K562 (cell line): ENCODE data around the gene DDOST. TPM values are rescaled to one million over a fixed set of nuclear protein-coding genes. Genes with fewer than 3 reads are reported as not detected.

ENCODE experiments used
- BRCA1 ChIP-seq, 2 experiments: fragments of 450-650 bp in 1 of 2; sonication (generic) in 1 of 2; formaldehyde crosslinking in 1 of 2; IDR thresholded peaks; 2 replicates each; pipeline versions ENCODE4 v1.5.0 to v1.6.1; 2017 to 2020; ENCODE audit warnings: mild to moderate bottlenecking in 1 of 2, missing genetic modification reagents in 1 of 2
- EP400 ChIP-seq: fragments of 450-650 bp; IDR thresholded peaks from 2 replicates; pipeline ENCODE4 v1.6.1; 2017; ENCODE audit warnings: antibody characterized with exemption, mild to moderate bottlenecking, moderate library complexity
- HDAC2 ChIP-seq: fragments of 450-650 bp; IDR thresholded peaks from 2 replicates; pipeline ENCODE4 v1.6.1; 2016; ENCODE audit warnings: mild to moderate bottlenecking
- KLF13 ChIP-seq: fragments of 450-650 bp; IDR thresholded peaks from 2 replicates; pipeline ENCODE4 v1.6.1; 2016; ENCODE audit warnings: missing genetic modification characterization, low read depth, mild to moderate bottlenecking, missing compliant biosample characterization, moderate library complexity, borderline replicate concordance
- RAD21 ChIP-seq, 2 experiments: fragments of 250-450 bp in 1 of 2; fragments of 450-650 bp in 1 of 2; sonication (Bioruptor Pico) in 1 of 2; formaldehyde crosslinking in 1 of 2; IDR thresholded peaks in 1 of 2; conservative IDR thresholded peaks in 1 of 2; 2 replicates each; pipeline versions ENCODE4 v1.4.0 to v1.8.0; 2020 to 2022; ENCODE audit warnings: mild to moderate bottlenecking in 2 of 2, moderate library complexity in 1 of 2
- SIN3A ChIP-seq, 2 experiments: fragments of 150-350 bp in 1 of 2; IDR thresholded peaks; 2 replicates each; pipeline ENCODE4 v1.6.1; 2011 to 2016; ENCODE audit warnings: borderline replicate concordance in 2 of 2, low read depth in 2 of 2, low read length in 2 of 2, mild to moderate bottlenecking in 2 of 2, moderate library complexity in 2 of 2; ENCODE audit not compliant: control insufficient read depth in 1 of 2
- U2AF1 ChIP-seq: fragments of 200-400 bp; formaldehyde crosslinking; optimal IDR thresholded peaks from 2 replicates; pipeline ENCODE3; 2017; ENCODE audit warnings: mild to moderate bottlenecking, low read depth, low read length, moderate library complexity
- ZNF318 ChIP-seq, 2 experiments: fragments of 450-650 bp; IDR thresholded peaks; 2 replicates each; pipeline ENCODE4 v1.6.1; 2016; ENCODE audit warnings: mild to moderate bottlenecking in 2 of 2, borderline replicate concordance in 1 of 2, low read depth in 1 of 2, moderate library complexity in 1 of 2
- polyA plus RNA-seq, 8 experiments: library from polyadenylated mRNA; depleted of rRNA in 4 of 8; stranded (reverse) in 5 of 8; unstranded in 3 of 8; fragments of >200 nt; fragmentation: Nextera tagmentation in 2 of 8; fragmentation: Illumina TruSeq in 1 of 8; extraction: Ambion mirVana in 2 of 8; extraction: Trizol in 1 of 8; gene quantifications; 2 replicates each; pipeline versions ENCODE4 v1.2.1 to v1.2.3, GENCODE V29; 2011 to 2014; ENCODE audit warnings: inconsistent platforms in 1 of 8, missing spikeins in 1 of 8
- total RNA-seq, 7 experiments: library from RNA; depleted of rRNA in 6 of 7; stranded (reverse); fragments of >200 nt in 6 of 7; fragmentation: Illumina TruSeq in 2 of 7; extraction: Trizol in 2 of 7; gene quantifications; 2 replicates each; pipeline versions ENCODE4 v1.2.1 to v1.2.3, GENCODE V29; 2011 to 2021; ENCODE audit warnings: low replicate concordance in 1 of 7
- TF ChIP-seq, protein P1 (sequence below): fragments of 450-650 bp; conservative IDR thresholded peaks from 2 replicates; pipeline ENCODE4 v1.6.1; 2016; ENCODE audit warnings: missing genetic modification characterization, low read depth, mild to moderate bottlenecking, missing compliant biosample characterization, moderate library complexity
- TF ChIP-seq, protein P2 (sequence below): sonication (generic); formaldehyde crosslinking; IDR thresholded peaks from 2 replicates; pipeline ENCODE4 v1.5.0; 2020; ENCODE audit warnings: missing genetic modification reagents

The DDOST gene
- total and polyA plus RNA-seq, 9 of the 15 experiments (the other 6 are each of a cell fraction or from before 2014, with no cell fraction given) = 173 to 306 (median 222) TPM

DNA sequence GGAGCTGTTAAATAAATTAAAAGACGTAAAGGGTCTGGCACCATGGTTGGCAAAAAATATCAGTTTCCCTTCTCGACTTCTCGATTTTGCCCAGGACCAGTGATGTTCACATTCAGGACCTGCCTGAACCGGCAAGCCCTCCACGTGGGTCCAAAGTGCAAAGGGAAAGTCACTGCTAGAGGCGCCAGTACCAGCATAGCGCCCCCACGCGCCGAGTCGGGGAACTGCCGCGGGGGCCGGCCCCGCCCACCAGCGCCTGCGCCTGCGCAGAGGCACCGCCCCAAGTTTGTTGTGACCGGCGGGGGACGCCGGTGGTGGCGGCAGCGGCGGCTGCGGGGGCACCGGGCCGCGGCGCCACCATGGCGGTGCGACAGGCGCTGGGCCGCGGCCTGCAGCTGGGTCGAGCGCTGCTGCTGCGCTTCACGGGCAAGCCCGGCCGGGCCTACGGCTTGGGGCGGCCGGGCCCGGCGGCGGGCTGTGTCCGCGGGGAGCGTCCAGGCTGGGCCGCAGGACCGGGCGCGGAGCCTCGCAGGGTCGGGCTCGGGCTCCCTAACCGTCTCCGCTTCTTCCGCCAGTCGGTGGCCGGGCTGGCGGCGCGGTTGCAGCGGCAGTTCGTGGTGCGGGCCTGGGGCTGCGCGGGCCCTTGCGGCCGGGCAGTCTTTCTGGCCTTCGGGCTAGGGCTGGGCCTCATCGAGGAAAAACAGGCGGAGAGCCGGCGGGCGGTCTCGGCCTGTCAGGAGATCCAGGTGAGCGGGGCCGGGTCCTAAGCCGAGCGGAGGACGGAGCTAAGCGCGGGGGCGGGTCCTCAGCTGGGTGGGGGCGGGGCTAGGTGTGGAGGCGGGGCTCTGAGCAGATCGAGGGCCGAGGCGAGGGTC lies 27.7 kb downstream of the DDOST start, which contains the start of gene PINK1 (continued):
- TF ChIP-seq SIN3A (IDR thresholded peaks at IDR 0.05; ENCODE audit: borderline replicate concordance in 2 of 2, control insufficient read depth in 1 of 2, low read depth in 2 of 2, low read length in 2 of 2) (peak in 1 of 2 experiments; percentile 60; a peak in 2 of 4 replicates), BRCA1 (IDR thresholded peaks at IDR 0.05) (no peak), BRCA1 (CRISPR knock-in tag; IDR thresholded peaks at IDR 0.05) (no peak), RAD21 (CRISPR knock-in tag; conservative IDR thresholded peaks at IDR 0.05 in 1 of 2, IDR thresholded peaks at IDR 0.05 in 1 of 2) (peak; percentile 54 to 78), ZNF318 (IDR thresholded peaks at IDR 0.05; ENCODE audit: borderline replicate concordance in 1 of 2, low read depth in 1 of 2) (no peak), HDAC2 (0 out of 2 replicates have a peak, but pooled peaks have one; percentile 51), KLF13 (tag) (peak; percentile 95), U2AF1 (peak; percentile 54), EP400 (peak; percentile 77)
- TF ChIP-seq, protein P1, sequence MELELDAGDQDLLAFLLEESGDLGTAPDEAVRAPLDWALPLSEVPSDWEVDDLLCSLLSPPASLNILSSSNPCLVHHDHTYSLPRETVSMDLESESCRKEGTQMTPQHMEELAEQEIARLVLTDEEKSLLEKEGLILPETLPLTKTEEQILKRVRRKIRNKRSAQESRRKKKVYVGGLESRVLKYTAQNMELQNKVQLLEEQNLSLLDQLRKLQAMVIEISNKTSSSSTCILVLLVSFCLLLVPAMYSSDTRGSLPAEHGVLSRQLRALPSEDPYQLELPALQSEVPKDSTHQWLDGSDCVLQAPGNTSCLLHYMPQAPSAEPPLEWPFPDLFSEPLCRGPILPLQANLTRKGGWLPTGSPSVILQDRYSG = no peak
- TF ChIP-seq, protein P2, sequence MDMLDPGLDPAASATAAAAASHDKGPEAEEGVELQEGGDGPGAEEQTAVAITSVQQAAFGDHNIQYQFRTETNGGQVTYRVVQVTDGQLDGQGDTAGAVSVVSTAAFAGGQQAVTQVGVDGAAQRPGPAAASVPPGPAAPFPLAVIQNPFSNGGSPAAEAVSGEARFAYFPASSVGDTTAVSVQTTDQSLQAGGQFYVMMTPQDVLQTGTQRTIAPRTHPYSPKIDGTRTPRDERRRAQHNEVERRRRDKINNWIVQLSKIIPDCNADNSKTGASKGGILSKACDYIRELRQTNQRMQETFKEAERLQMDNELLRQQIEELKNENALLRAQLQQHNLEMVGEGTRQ (CRISPR knock-in tag) = peak; percentile 69
